T1000 (cell line): Measurements from ENCODE around the gene RPS6KB2.
A peak's percentile ranks its signal among the peaks of the same experiment; 100 is the strongest.

Source experiments
- DNase-seq: peaks from one replicate; lab custom pipeline; 2025; ENCODE audit warnings: mixed read lengths; lab: John Stamatoyannopoulos, UW

RPS6KB2 gene

GRCh38 chr11:67428052-67429001 lies at the start of gene RPS6KB2:
RPS6KB2 (plus strand) TSS chr11:67428494; CDS start chr11:67428546, 52 bp downstream.
- peak; percentile 96 for DNase-seq

GRCh38 chr11:67378544-67378943 lies 49.8 kb upstream of the RPS6KB2 start:
- DNase-seq = no peak

- DNase-seq = peak; percentile 39
These were observed 48.9 kb upstream of the RPS6KB2 start for GRCh38 chr11:67379061-67380058.

DNA sequence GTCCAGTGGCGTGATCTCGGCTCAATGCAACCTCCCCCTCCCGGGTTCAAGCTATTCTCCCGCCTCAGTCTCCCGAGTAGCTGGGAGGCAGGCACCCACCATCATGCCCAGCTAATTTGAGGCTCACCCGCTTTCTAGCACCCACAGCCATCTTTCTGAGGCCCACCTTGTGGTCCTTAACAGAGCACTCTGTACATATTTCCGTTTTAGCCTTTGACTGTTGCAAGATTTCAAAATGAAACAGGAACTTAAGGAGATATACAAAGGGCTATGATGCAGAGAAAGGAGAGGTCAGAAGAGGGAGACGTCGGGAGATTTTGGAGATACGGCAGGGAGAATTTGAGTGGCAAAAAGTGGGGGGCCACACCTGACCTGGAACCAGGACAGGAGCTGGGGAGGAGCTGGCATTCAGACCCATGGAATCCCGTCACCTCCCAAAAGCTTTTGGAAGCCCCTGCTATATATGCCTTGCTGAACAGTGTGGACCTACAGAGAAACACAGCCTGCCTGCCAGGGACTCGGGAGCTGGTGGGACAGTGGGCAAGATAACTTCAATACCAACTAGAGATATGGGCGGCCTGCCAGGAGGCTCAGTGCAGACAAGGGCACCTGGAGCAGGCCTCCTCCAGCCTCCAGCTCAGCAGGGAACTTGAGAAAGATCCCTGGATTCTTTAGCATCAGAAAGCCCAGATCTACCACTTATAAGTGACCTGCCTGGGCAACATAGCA lies 46.9 kb upstream of the RPS6KB2 start:
- no peak for DNase-seq

GRCh38 chr11:67382276-67383136 lies 45.8 kb upstream of the RPS6KB2 start:
- DNase-seq = peak; percentile 69

GRCh38 chr11:67384851-67385366 lies 43.4 kb upstream of the RPS6KB2 start:
- peak; percentile 25 for DNase-seq

DNA sequence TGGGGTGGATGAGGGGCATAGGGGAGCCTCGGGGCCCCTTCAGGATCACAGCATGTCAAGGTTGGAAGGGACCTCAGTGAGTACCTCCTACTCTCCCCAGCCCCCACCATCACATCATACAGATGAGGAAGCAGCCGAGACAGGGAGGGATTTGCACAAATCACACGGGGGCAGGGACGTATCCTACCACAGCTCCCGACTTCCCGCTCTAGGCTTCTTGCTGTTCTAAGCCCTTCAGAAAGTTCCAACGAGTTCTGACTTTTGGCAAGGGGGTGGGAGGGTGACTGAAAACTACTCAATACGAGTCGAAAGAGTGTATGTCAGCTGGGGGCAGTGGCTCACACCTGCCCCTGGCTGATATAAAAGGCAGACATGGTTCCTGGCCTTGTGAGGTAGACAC lies 41.2 kb upstream of the RPS6KB2 start:
- no peak for DNase-seq

- no peak for DNase-seq
These were observed 40.8 kb upstream of the RPS6KB2 start for GRCh38 chr11:67387518-67387917.

GRCh38 chr11:67389477-67389876 lies 38.8 kb upstream of the RPS6KB2 start:
- no peak for DNase-seq

DNA sequence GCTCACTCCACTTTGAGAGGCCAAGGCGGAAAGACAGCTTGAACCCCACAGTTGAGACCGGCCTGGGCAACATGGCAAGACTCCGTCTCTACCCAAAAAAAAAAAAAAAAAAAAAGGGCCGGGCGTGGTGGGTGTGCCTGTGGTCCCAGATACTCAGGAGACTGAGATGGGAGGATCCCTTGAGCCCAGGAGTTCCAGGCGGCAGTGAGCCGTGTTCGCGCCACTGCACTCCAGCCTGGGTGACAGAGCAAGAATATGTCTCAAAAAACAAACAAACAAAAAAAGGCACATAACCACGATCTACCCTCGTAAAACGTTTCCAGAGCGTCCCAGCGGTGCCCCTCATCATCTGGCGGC lies 37.4 kb upstream of the RPS6KB2 start:
- DNase-seq = no peak

DNA sequence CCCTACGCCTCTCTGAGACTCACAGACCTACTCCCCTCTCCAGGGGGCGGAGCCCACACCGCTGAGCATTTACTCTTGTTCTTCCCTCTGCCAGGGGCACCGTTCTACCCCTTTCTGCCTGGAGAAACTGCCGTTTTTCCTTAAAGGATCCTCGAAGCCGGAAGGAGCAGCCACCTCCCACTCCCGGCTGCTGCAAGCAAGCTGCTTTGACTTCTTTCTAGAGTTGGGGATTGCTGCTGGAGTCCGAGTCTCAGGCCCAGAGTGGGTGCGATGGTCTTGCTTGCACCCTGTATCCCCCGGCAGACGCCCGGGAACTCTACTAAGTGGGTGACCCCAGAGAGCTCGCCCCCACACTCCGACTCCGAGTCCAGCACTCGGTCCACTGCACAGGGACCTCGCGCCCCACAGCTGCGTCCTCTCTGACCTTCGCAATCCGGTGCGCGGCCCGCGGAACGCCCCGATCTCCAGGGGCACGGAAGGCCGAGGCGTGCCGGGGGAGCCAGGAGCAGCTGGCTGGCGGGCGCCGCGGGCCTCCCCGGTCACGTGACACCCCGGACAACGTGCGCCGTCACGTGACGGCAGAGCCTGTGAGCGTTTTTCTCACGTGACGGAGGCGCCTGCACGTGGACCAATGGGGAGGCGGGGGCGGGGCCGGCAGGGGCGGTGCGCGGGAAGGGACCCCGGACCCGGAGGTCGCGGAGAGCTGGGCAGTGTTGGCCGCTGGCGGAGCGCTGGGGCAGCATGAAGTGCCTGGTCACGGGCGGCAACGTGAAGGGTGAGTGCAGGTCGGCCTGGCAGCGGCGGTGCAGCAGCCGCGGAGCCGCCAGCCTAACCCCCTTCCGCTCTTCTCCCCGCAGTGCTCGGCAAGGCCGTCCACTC lies 36.8 kb upstream of the RPS6KB2 start, which contains the start of gene RAD9A:
RAD9A (plus strand) TSS at position 683 of the 879 bp plus-strand sequence; CDS start at position 742, 59 bp downstream.
- DNase-seq = peak; percentile 85

- DNase-seq = no peak
These were observed 36.0 kb upstream of the RPS6KB2 start for GRCh38 chr11:67392183-67392715.

DNA sequence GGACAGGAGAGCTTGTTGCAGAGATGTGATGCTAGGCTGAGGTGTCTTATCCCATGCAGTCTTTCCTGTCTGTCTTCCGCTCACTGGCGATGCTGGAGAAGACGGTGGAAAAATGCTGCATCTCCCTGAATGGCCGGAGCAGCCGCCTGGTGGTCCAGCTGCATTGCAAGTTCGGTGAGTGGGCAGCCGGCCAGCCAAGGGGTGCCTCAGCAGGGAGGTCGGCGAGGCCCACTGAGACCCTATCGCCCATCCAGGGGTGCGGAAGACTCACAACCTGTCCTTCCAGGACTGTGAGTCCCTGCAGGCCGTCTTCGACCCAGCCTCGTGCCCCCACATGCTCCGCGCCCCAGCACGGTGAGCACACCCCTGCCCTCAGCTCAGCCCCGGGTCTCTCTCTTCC lies 34.9 kb upstream of the RPS6KB2 start:
- no peak for DNase-seq

DNA sequence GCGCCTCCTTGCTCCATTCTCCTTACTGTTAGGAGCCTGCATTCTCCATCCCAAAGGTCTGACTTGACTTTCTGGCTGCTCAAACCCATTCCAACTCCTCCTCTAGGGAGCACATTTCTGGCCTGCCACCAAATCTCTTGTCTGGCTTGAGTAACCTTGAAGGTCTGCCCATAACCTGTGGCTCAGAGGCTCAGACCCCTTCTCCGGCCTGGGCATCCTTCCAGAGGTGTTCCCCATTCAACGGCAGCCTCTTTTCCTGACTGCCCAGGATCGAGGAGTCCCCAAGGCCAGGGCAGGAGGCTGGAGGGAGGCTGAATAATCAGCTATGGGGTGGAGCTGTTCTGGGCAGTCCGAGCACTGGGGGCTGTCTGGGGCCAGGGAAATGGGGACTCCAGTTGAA lies 34.3 kb upstream of the RPS6KB2 start:
- DNase-seq = no peak

GRCh38 chr11:67395555-67396258 lies 32.6 kb upstream of the RPS6KB2 start:
- DNase-seq = no peak

GRCh38 chr11:67396259-67396581 lies 32.1 kb upstream of the RPS6KB2 start:
- DNase-seq = no peak

GRCh38 chr11:67396587-67397389 lies 31.5 kb upstream of the RPS6KB2 start:
- no peak for DNase-seq

DNA sequence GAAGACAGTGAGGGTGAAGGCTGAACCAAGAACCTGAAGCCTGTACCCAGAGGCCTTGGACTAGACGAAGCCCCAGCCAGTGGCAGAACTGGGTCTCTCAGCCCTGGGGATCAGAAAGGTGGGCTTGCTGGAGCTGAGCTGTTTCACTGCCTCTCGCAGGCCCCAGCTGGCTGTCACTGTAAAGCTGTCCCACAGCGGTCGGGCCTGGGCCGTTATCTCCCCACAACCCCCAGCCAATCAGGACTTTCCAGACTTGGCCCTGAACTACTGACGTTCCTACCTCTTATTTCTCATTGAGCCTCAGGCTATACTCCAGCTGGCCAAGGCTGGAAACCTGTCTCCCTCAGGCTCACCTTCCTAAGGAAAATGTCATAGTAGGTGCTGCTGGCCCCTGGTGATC lies 30.8 kb upstream of the RPS6KB2 start:
- DNase-seq = no peak
